Loucy (cell line): ENCODE results near the gene CYP27B1.

Source experiments
- H2AFZ ChIP-seq: fragments of 200-600 bp; sonication (generic); 2 replicates; pipeline ENCODE4 v1.6.0; 2016; ENCODE audit warnings: antibody characterized with exemption, mild to moderate bottlenecking, low read length, moderate library complexity
- H3F3A ChIP-seq: fragments of 200-600 bp; 2 replicates; pipeline ENCODE4 v1.6.0; 2016; ENCODE audit warnings: antibody characterized with exemption, low read depth, mild to moderate bottlenecking
- H3K27me3 ChIP-seq: fragments of 200-600 bp; sonication (generic); 2 replicates; pipeline ENCODE4 v1.6.1; 2014; ENCODE audit warnings: low read length, mild to moderate bottlenecking; ENCODE audit not compliant: insufficient read depth, poor library complexity, severe bottlenecking
- H3K36me3 ChIP-seq: fragments of 200-600 bp; sonication (generic); 2 replicates; pipeline ENCODE4 v1.6.1; 2016; ENCODE audit warnings: low read length; ENCODE audit not compliant: insufficient read depth
- H3K4me1 ChIP-seq: fragments of 200-600 bp; sonication (generic); 2 replicates; pipeline ENCODE4 v1.5.1; 2014; ENCODE audit warnings: low read length, mild to moderate bottlenecking; ENCODE audit not compliant: insufficient read depth, poor library complexity, severe bottlenecking
- H3K4me2 ChIP-seq: fragments of 200-600 bp; sonication (generic); 2 replicates; pipeline ENCODE4 v1.6.0; 2014; ENCODE audit warnings: antibody characterized with exemption, low read length, low read depth, mild to moderate bottlenecking; ENCODE audit not compliant: poor library complexity, severe bottlenecking
- H3K4me3 ChIP-seq: fragments of 200-600 bp; sonication (generic); 2 replicates; pipeline ENCODE4 v1.5.1; 2014; ENCODE audit warnings: low read length, mild to moderate bottlenecking, mixed read lengths; ENCODE audit not compliant: poor library complexity, severe bottlenecking
- H3K79me2 ChIP-seq: fragments of 200-600 bp; sonication (generic); 2 replicates; pipeline ENCODE4 v1.6.1; 2014; ENCODE audit warnings: low read length; ENCODE audit not compliant: insufficient read depth
- H3K9ac ChIP-seq: fragments of 200-600 bp; sonication (generic); 2 replicates; pipeline ENCODE4 v1.6.0; 2014; ENCODE audit warnings: mild to moderate bottlenecking, low read depth, low read length, moderate library complexity; ENCODE audit not compliant: poor library complexity, severe bottlenecking
- H3K9me2 ChIP-seq: fragments of 200-600 bp; sonication (generic); replicated peaks from 2 replicates; pipeline ENCODE4 v1.6.1; 2016; ENCODE audit warnings: low read depth, low read length, mixed read lengths
- H3K9me3 ChIP-seq: fragments of 200-600 bp; sonication (generic); 2 replicates; pipeline ENCODE4 v1.6.1; 2014; ENCODE audit warnings: mild to moderate bottlenecking, antibody characterized with exemption, low read length, low read depth; ENCODE audit not compliant: insufficient read depth
- H4K20me1 ChIP-seq: fragments of 200-600 bp; sonication (generic); 2 replicates; pipeline ENCODE4 v1.6.0; 2014; ENCODE audit warnings: antibody characterized with exemption, low read length, mild to moderate bottlenecking; ENCODE audit not compliant: insufficient read depth, poor library complexity, severe bottlenecking
- EZH2phosphoT487 ChIP-seq: fragments of 200-600 bp; IDR thresholded peaks from 2 replicates; pipeline ENCODE4 v1.6.1; 2018; ENCODE audit warnings: antibody characterized with exemption, mild to moderate bottlenecking, moderate library complexity, borderline replicate concordance
- TF ChIP-seq, protein P1 (sequence below): fragments of 200-600 bp; sonication (generic); conservative IDR thresholded peaks from 2 replicates; pipeline ENCODE4 v1.5.1; 2014; ENCODE audit warnings: mild to moderate bottlenecking, antibody characterized with exemption, low read length

CYP27B1 gene

DNA sequence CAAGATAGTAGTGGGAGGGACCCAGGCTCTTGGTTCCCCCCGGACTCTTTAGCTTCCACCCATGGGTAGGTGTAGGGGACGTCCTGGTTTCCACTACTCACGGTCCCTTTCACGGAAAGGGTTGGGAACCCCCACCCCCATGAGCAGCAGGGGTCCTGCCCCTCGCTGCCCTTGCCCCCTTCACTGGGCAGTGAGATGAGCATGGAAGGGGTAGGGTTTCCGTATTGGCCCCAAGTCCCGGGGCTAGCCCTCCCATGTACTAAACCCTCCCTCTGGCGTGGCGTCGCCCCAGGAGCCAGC lies 41.1 kb downstream of the CYP27B1 start:
- H3K9me2 ChIP-seq, result no peaks in the 10 kb centered on the region
- TF ChIP-seq, protein P1, sequence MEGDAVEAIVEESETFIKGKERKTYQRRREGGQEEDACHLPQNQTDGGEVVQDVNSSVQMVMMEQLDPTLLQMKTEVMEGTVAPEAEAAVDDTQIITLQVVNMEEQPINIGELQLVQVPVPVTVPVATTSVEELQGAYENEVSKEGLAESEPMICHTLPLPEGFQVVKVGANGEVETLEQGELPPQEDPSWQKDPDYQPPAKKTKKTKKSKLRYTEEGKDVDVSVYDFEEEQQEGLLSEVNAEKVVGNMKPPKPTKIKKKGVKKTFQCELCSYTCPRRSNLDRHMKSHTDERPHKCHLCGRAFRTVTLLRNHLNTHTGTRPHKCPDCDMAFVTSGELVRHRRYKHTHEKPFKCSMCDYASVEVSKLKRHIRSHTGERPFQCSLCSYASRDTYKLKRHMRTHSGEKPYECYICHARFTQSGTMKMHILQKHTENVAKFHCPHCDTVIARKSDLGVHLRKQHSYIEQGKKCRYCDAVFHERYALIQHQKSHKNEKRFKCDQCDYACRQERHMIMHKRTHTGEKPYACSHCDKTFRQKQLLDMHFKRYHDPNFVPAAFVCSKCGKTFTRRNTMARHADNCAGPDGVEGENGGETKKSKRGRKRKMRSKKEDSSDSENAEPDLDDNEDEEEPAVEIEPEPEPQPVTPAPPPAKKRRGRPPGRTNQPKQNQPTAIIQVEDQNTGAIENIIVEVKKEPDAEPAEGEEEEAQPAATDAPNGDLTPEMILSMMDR, result no peak
- TF ChIP-seq EZH2phosphoT487, result no peak
- H3K4me3 ChIP-seq, result no peak overlapping the region
- no peaks in the 10 kb centered on the region for H3K27me3 ChIP-seq
- H3K9ac ChIP-seq, result no peak overlapping the region
- H3K36me3 ChIP-seq, result peaks cover 37% of the 10 kb centered on the region; the same call in 1 of the 2 replicates
- no peaks in the 10 kb centered on the region for H3K4me1 ChIP-seq
- no peaks in the 10 kb centered on the region for H4K20me1 ChIP-seq
- no peaks in the 10 kb centered on the region for H3K9me3 ChIP-seq
- no peaks in the 10 kb centered on the region for H3K79me2 ChIP-seq
- no peaks in the 10 kb centered on the region for H3F3A ChIP-seq
- H3K4me2 ChIP-seq, result no peak overlapping the region
- H2AFZ ChIP-seq, result no peak overlapping the region

DNA sequence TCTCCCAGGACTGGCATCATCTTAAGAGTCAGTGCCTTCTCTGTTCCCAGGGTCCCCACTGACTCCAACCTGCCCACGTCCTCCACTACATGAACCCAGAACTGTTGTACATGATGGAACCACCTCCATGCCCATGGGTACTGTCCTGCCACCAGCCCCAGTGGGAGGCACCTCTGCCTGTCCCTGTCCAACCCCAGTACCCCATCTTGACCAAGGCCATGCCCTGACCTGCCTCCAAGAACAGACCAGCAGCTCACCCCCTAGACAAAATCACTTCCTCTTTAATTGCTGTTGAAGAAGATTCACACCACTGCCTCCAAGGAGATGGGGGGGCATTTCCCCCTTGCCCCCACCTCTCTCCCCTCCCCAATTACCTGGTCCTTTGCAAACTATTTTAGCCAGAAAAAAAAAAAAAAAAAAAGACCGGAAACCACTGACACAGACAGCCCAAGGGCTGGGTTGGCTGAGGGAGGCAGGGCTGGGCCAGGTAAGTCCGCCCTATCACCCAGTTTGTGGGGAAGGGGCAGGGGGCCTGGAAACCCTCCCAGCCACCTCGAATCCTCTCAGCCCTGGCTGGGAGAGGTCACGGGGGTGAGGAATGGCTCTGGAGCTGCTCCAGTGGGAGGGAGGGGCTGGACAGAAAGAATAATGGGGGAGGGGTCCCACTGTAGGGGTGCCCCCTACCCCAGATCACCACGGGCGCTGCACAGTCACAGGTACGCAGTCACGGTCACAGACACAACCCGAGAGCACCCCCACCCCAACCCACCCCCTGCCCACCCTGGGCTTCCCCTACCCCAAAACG lies 41.7 kb downstream of the CYP27B1 start:
- Histone ChIP-seq H2AFZ (no peak overlapping the region), H4K20me1 (no peaks in the 10 kb centered on the region), H3K27me3 (no peaks in the 10 kb centered on the region), H3K4me1 (no peaks in the 10 kb centered on the region), H3K79me2 (no peaks in the 10 kb centered on the region), H3K9me3 (no peaks in the 10 kb centered on the region), H3K9ac (no peak overlapping the region), H3K4me3 (no peak overlapping the region), H3F3A (no peaks in the 10 kb centered on the region), H3K9me2 (no peaks in the 10 kb centered on the region), H3K36me3 (peaks cover 32% of the 10 kb centered on the region; the same call in 1 of the 2 replicates), H3K4me2 (no peak overlapping the region)
- TF ChIP-seq EZH2phosphoT487, result no peak
- TF ChIP-seq, protein P1, result no peak

DNA sequence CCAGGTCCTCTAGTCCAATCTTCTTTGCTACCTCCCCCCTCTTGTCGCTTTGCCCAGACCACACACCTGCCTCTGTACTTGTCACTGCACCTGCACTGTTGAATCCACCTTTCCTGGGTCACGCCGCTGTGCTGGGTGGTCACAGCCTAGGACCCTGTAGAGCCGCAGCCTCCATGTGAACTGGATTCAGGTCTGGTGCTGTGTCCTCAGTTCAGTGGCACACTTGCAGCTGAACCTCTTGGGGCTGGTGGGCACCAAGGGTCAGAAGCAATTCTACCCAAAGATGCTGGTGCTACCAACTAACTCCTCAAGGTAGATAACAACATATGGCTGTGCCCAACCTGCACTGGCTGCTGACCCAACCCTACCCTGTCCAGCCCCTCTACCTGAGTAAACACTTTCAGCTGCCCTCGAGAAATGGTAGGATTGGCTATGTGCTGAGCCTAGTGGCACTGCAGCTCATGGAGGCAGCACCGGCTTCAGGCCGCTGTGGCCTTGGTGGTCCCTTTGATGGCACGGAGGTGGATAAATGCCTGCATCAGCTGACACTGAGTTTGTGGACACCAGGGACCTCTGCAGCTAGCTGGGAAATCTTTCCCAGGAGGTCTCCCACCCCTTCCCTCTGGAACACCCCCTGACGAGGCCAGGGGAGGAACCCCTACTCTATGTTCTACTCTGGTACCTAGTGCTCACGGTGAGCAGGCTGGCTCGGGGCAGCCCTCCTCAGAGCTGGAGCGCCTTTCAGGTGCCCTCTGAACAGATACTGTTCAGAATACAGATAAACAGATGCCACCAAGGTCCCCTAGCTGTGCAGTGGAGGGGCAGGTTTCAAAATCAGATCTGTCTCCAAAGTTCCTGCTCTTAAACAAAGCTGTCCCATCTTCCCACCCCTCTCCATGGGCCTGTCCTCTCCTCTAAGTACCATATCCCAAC lies 42.6 kb downstream of the CYP27B1 start:
- no peaks in the 10 kb centered on the region for H3K27me3 ChIP-seq
- H4K20me1 ChIP-seq, result no peaks in the 10 kb centered on the region
- H3K9me2 ChIP-seq, result no peaks in the 10 kb centered on the region
- no peak for TF ChIP-seq EZH2phosphoT487
- TF ChIP-seq, protein P1, result no peak
- no peak overlapping the region for H3K4me3 ChIP-seq
- H3K9me3 ChIP-seq, result no peaks in the 10 kb centered on the region
- H3K4me2 ChIP-seq, result no peak overlapping the region
- no peak overlapping the region for H2AFZ ChIP-seq
- peaks cover 33% of the 10 kb centered on the region; the same call in 1 of the 2 replicates for H3K36me3 ChIP-seq
- no peaks in the 10 kb centered on the region for H3K4me1 ChIP-seq
- no peaks in the 10 kb centered on the region for H3F3A ChIP-seq
- no peak overlapping the region for H3K9ac ChIP-seq
- H3K79me2 ChIP-seq, result no peaks in the 10 kb centered on the region
